ENCODE measurements around the gene ZNF750.

The ZNF750 gene

DNA sequence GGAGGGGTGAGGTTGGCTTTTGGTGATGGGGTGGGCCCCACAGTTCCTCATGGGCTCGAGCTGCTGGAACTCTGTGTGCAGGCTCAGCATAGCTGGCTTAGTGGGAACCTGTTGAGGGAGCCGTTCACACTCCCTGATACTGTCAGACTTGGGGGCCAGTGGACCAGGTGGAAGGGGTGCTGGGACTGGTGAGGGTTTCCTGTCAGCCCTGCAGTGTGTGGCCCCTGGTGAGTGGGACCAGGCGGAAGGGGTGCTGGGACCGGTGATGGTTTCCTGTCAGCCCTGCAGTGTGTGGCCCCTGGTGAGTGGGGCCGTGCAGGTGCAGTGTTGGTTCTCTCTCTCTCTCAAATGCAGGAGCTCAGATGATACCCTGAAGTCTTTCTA is 45.1 kb upstream of the ZNF750 start:
- TF ChIP-seq, protein P1, sequence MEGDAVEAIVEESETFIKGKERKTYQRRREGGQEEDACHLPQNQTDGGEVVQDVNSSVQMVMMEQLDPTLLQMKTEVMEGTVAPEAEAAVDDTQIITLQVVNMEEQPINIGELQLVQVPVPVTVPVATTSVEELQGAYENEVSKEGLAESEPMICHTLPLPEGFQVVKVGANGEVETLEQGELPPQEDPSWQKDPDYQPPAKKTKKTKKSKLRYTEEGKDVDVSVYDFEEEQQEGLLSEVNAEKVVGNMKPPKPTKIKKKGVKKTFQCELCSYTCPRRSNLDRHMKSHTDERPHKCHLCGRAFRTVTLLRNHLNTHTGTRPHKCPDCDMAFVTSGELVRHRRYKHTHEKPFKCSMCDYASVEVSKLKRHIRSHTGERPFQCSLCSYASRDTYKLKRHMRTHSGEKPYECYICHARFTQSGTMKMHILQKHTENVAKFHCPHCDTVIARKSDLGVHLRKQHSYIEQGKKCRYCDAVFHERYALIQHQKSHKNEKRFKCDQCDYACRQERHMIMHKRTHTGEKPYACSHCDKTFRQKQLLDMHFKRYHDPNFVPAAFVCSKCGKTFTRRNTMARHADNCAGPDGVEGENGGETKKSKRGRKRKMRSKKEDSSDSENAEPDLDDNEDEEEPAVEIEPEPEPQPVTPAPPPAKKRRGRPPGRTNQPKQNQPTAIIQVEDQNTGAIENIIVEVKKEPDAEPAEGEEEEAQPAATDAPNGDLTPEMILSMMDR (IDR thresholded peaks at IDR 0.05; ENCODE audit: low read depth, low read length): no peak
- TF ChIP-seq EZH2phosphoT487 (IDR thresholded peaks at IDR 0.05; ENCODE audit: low read depth): no peak
- Histone ChIP-seq H3K4me3 (ENCODE audit: low read length) (no peak overlapping the region), H3K9me3 (ENCODE audit: insufficient read depth, low read length) (no peaks in the 10 kb centered on the region), H3K4me1 (ENCODE audit: low read length) (no peaks in the 10 kb centered on the region), H3K27me3 (ENCODE audit: low read depth, low read length) (no peaks in the 10 kb centered on the region), H4K20me1 (ENCODE audit: insufficient read depth, low read length) (peaks cover 9% of the 10 kb centered on the region; the same call in 1 of the 2 replicates), H3K9ac (ENCODE audit: low read length) (no peak overlapping the region), H3K4me2 (ENCODE audit: low read length) (no peak overlapping the region), H2AFZ (ENCODE audit: low read depth, low read length) (no peak overlapping the region), H3K79me2 (ENCODE audit: low read length) (no peaks in the 10 kb centered on the region), H3K27ac (ENCODE audit: low read length) (no peak overlapping the region), H3K36me3 (replicated peaks; ENCODE audit: low read depth, low read length) (no peaks in the 10 kb centered on the region)

DNA sequence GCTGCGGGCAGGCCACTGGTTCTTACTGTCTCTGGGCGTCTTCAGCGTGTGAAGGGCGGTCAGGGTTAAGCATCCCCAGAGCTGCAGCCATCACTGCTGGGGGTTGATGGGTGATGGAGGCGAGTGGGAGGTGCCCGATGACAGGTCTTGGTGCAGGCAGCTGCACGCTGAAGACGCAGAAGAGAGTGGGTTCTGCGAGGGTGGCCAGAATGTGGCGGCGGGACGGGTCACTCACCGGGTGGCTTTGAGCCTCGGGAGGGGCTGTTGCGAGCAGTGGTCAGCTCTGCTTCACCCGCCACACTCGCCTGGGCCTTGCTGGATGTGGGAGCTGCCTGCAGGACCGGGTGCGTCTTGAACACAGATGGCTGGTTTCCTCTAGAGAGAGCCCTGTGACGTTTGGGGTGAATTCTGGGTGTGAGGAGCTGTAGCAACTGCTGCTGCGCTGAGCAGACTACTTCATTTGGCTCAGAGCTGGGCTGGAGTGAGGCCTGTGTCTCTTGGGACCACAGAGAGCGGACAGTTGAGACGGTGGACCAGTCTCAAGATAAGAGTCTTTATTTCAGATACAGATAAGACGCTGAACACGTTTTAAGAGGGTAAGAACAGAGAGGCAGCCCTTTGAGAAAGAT is 44.6 kb upstream of the ZNF750 start:
- Histone ChIP-seq H3K9me3 (ENCODE audit: insufficient read depth, low read length) (no peaks in the 10 kb centered on the region), H2AFZ (ENCODE audit: low read depth, low read length) (no peak overlapping the region), H3K27me3 (ENCODE audit: low read depth, low read length) (no peaks in the 10 kb centered on the region), H3K27ac (ENCODE audit: low read length) (no peak overlapping the region), H3K4me1 (ENCODE audit: low read length) (no peaks in the 10 kb centered on the region), H3K9ac (ENCODE audit: low read length) (no peak overlapping the region), H3K4me2 (ENCODE audit: low read length) (no peak overlapping the region), H3K79me2 (ENCODE audit: low read length) (no peaks in the 10 kb centered on the region), H3K4me3 (ENCODE audit: low read length) (no peak overlapping the region), H4K20me1 (ENCODE audit: insufficient read depth, low read length) (peaks cover 9% of the 10 kb centered on the region; the same call in 1 of the 2 replicates), H3K36me3 (replicated peaks; ENCODE audit: low read depth, low read length) (no peaks in the 10 kb centered on the region)
- TF ChIP-seq EZH2phosphoT487 (IDR thresholded peaks at IDR 0.05; ENCODE audit: low read depth): no peak
- TF ChIP-seq, protein P1 (IDR thresholded peaks at IDR 0.05; ENCODE audit: low read depth, low read length): no peak

DNA sequence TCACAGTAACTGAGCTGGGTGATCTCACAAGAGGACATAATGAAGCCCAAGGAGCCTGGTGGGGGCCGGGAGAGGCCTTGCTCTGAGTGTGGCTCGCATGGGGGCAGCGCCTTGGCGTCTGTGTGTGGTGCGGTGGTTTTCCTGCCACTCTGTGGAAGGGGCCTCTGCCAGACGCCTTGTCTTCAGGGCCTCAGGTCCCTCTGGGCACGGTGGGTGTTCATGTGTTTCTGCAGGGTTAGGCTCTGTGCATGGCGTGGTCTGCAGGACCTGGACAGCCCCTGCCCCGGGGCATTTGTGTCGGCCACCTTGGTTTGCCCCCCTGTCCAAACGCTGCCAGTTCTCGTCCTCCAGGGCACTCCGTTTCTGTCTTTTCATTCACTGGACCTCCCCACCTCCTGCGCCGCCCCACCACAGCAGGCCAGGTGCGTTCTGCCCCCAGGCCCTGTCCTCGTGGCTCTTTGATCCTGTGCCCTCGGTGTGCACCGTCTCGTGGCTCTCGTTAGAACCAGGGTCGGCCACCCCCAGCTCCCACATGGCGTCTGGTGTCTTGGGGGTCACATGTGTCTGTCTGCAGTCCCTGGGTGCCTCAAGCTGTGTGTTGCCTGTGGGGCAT is 43.7 kb upstream of the ZNF750 start:
- Histone ChIP-seq H2AFZ (ENCODE audit: low read depth, low read length) (no peak overlapping the region), H3K4me3 (ENCODE audit: low read length) (no peak overlapping the region), H3K36me3 (replicated peaks; ENCODE audit: low read depth, low read length) (no peaks in the 10 kb centered on the region), H3K27ac (ENCODE audit: low read length) (no peak overlapping the region), H3K4me2 (ENCODE audit: low read length) (no peak overlapping the region), H3K9me3 (ENCODE audit: insufficient read depth, low read length) (no peaks in the 10 kb centered on the region), H3K27me3 (ENCODE audit: low read depth, low read length) (no peaks in the 10 kb centered on the region), H3K79me2 (ENCODE audit: low read length) (no peaks in the 10 kb centered on the region), H3K9ac (ENCODE audit: low read length) (no peak overlapping the region), H3K4me1 (ENCODE audit: low read length) (no peaks in the 10 kb centered on the region), H4K20me1 (ENCODE audit: insufficient read depth, low read length) (peaks cover 9% of the 10 kb centered on the region; the same call in 1 of the 2 replicates)
- TF ChIP-seq, protein P1 (IDR thresholded peaks at IDR 0.05; ENCODE audit: low read depth, low read length): no peak
- TF ChIP-seq EZH2phosphoT487 (IDR thresholded peaks at IDR 0.05; ENCODE audit: low read depth): no peak

DNA sequence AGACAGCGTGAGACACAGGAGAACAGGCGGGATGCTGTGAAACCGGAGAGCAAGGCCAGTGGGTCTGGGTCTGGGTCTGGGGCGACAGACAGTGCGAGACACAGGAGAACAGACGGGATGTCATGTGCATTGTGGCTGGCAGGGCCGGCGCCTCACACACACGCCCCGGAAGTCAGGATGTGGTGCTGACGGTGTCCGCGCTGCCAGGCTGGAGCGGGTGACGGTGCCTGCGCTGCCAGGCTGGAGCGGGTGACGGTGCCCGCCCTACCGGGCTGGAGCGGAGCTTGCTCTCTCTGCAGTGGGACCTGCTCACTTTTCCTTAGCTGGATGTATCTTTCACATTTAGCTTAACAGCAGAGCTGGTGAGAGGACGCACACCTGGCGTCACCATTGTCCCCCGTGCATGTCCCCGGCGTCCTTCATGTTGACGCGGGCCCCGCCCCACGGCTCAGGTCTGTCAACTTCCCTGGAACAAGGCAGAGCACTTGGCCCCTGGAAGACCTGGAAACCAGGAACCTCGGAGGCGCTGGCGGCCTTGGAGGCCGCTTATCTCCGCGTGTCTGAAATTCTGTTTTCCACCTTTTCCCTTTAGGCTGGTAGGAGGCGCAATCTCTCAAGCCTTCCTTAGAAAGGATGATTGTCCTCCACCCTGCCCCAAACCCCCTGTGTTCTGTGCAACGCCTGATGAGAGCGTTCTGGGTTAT is 43.0 kb upstream of the ZNF750 start:
- H3K27me3 ChIP-seq (ENCODE audit: low read depth, low read length): no peaks in the 10 kb centered on the region
- peaks cover 9% of the 10 kb centered on the region; the same call in 1 of the 2 replicates for H4K20me1 ChIP-seq (ENCODE audit: insufficient read depth, low read length)
- TF ChIP-seq, protein P1 (IDR thresholded peaks at IDR 0.05; ENCODE audit: low read depth, low read length): no peak
- TF ChIP-seq EZH2phosphoT487 (IDR thresholded peaks at IDR 0.05; ENCODE audit: low read depth): no peak
- H3K4me2 ChIP-seq (ENCODE audit: low read length): no peak overlapping the region
- no peaks in the 10 kb centered on the region for H3K9me3 ChIP-seq (ENCODE audit: insufficient read depth, low read length)
- H3K9ac ChIP-seq (ENCODE audit: low read length): no peak overlapping the region
- H3K36me3 ChIP-seq (replicated peaks; ENCODE audit: low read depth, low read length): no peaks in the 10 kb centered on the region
- H3K4me3 ChIP-seq (ENCODE audit: low read length): no peak overlapping the region
- no peaks in the 10 kb centered on the region for H3K4me1 ChIP-seq (ENCODE audit: low read length)
- H3K79me2 ChIP-seq (ENCODE audit: low read length): no peaks in the 10 kb centered on the region
- H3K27ac ChIP-seq (ENCODE audit: low read length): no peak overlapping the region
- no peak overlapping the region for H2AFZ ChIP-seq (ENCODE audit: low read depth, low read length)
